IPS-18c (cell line): ENCODE measurements around the gene AUTS2.

Source experiments
- H3K4me3 ChIP-seq: 2 replicates; pipeline ENCODE4 v1.7.0; 2013; ENCODE audit warnings: low read depth, mild to moderate bottlenecking, low read length, moderate library complexity; ENCODE audit not compliant: insufficient read depth
- H3K9me3 ChIP-seq: one replicate; pipeline ENCODE4 v1.6.1; 2013; ENCODE audit warnings: mild to moderate bottlenecking, low read length, moderate library complexity; ENCODE audit not compliant: control insufficient read depth, insufficient read depth

The AUTS2 gene

GRCh38 chr7:70829221-70830059 is 1231.2 kb downstream of the AUTS2 start:
- Histone ChIP-seq H3K4me3 (no peak overlapping the region), H3K9me3 (no peaks in the 10 kb centered on the region)

GRCh38 chr7:70830060-70830395 is 1231.8 kb downstream of the AUTS2 start:
- Histone ChIP-seq H3K4me3 (no peak overlapping the region), H3K9me3 (peaks cover 4% of the 10 kb centered on the region)

- Histone ChIP-seq H3K4me3 (no peak overlapping the region), H3K9me3 (peaks cover 8% of the 10 kb centered on the region)
These were observed 1232.2 kb downstream of the AUTS2 start for GRCh38 chr7:70830426-70830825.

GRCh38 chr7:70833726-70834125 is 1235.5 kb downstream of the AUTS2 start:
- Histone ChIP-seq H3K9me3 (peaks cover 13% of the 10 kb centered on the region), H3K4me3 (no peak overlapping the region)

- Histone ChIP-seq H3K9me3 (peaks cover 13% of the 10 kb centered on the region), H3K4me3 (no peak overlapping the region)
These were observed 1236.1 kb downstream of the AUTS2 start for GRCh38 chr7:70834424-70834823.

GRCh38 chr7:70835658-70836057 is 1237.4 kb downstream of the AUTS2 start:
- Histone ChIP-seq H3K4me3 (no peak overlapping the region; the same call in 1 of the 2 replicates), H3K9me3 (peaks cover 13% of the 10 kb centered on the region)

GRCh38 chr7:70836279-70836678 is 1238.0 kb downstream of the AUTS2 start:
- Histone ChIP-seq H3K9me3 (peaks cover 13% of the 10 kb centered on the region), H3K4me3 (no peak overlapping the region)

- no peak overlapping the region for H3K4me3 ChIP-seq
- H3K9me3 ChIP-seq = peaks cover 13% of the 10 kb centered on the region
These were observed 1238.7 kb downstream of the AUTS2 start for GRCh38 chr7:70836946-70837345.

- Histone ChIP-seq H3K9me3 (peaks cover 13% of the 10 kb centered on the region), H3K4me3 (no peak overlapping the region)
These were observed 1239.3 kb downstream of the AUTS2 start for GRCh38 chr7:70837589-70837988.

GRCh38 chr7:70838292-70838907 is 1240.1 kb downstream of the AUTS2 start:
- peaks cover 13% of the 10 kb centered on the region for H3K9me3 ChIP-seq
- H3K4me3 ChIP-seq = no peak overlapping the region
